GM21528 (cell line): ENCODE results near the gene PHC2.
"Not testable (repeated sequence)": the region's sequence is repeated elsewhere in the genome, so short reads cannot be mapped to it uniquely, and the experiment has no call there.

Experiments used
- ATAC-seq: cut with Tn5 transposase; IDR thresholded peaks from one replicate; pipeline ENCODE4 v1.9.1; 2021; ENCODE audit warnings: mild to moderate bottlenecking, moderate library complexity; ENCODE audit not compliant: unreplicated experiment, low FRiP score

PHC2 gene

GRCh38 chr1:33299461-33300155 lies 131.3 kb downstream of the PHC2 start:
- no peak for ATAC-seq

DNA sequence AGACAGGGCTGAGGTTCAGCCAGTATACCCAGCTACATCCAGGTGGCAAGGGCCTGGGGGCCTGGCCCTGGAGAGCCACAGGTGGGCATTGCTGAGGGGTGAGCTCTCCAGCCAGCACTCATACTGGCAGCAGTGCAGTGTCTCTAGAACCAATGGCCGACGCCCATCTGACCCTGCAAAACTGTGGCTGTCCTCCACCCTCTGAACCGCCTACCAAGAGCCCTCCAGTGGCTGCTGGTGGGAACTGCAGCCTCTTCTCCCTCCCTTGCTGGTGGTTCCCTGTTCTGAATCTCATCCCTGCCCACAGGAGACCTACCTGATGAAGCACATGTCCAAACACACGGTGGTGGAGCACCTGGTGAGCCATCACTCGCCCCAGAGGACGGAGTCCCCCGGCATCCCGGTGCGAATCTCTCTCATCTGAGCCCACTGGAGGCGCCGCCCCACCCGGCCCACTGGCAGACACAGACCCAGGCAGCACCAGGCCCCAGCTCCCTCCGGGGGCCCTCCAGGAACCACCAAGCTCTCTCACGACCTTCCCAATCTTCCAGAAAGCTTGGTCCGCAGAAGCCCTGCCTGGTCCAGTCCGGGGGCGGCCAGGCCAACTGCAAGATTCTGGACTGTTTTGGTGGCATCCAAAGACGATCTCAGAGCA lies 132.1 kb downstream of the PHC2 start:
- ATAC-seq: no peak

DNA sequence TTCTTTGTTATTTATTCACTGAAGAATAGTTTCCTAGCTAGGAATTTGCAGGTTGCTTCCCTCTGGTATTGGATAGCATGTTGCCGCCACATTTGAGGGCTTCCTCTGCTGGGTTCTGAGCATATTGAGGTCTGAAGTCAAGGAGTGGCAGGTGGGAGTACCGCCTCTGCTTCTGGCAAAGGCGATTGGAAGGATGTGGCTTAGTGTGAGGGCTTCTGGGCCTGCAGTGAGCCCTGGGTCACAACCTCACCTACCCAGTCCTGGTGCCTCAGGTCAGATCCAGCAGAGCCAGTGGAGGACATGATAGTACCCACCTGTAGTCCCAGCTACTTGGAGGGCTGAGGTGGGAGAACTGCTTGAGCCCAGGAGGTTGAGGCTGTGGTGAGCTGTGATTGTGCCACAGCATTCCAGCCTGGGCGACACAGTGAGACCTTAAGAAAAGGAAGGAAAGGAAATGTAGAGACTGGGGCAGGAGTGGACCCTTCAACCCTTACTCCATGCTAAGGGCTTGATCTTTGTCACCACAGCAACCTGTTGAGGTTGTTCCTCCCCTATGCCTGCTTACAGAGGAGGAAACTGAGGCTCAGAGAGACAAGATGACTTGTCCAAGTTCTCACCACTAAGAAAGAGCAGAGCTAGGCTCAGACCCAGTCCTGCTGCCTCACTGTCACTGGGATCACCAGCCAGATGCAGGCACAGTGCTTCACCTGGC lies 132.8 kb downstream of the PHC2 start:
- ATAC-seq: no peak

DNA sequence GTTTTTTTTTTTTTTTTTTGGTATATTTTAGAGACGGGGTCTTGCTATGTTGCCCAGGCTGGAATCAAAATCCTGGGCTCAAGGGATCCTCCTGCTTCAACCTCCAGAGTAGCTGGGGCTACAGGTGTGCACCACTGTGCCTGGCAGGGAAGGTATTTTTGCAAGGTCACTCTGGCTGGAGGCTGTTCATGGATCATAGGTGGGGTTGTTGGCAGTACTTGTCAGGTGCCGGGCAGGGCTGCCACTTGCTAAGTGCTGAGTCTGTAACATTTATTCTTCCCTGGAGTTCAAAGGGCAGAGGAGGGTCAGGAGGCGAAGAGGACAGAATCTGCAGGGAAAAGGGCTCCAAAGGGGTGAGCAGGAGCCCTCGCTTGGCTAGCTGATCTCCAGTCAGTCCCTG lies 134.1 kb downstream of the PHC2 start:
- no peak for ATAC-seq

DNA sequence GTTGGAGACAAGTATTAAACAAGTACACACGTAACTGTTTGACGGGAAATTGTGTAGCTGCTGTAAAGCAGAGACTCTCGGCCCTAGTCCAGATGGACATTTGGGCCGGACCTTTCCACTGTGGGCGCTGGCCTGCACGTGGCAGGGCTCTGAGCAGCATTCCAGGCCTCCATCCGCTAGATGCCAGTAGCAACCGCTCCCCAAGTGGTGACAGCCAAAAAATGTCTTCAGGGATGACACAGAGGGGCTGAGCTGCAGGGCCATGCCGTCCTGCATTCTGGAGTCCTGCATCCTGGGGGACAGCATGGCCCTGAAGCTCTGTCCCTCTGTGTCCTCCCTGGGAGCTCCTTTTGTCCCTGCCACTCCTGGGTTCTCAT lies 134.8 kb downstream of the PHC2 start:
- no peak for ATAC-seq

DNA sequence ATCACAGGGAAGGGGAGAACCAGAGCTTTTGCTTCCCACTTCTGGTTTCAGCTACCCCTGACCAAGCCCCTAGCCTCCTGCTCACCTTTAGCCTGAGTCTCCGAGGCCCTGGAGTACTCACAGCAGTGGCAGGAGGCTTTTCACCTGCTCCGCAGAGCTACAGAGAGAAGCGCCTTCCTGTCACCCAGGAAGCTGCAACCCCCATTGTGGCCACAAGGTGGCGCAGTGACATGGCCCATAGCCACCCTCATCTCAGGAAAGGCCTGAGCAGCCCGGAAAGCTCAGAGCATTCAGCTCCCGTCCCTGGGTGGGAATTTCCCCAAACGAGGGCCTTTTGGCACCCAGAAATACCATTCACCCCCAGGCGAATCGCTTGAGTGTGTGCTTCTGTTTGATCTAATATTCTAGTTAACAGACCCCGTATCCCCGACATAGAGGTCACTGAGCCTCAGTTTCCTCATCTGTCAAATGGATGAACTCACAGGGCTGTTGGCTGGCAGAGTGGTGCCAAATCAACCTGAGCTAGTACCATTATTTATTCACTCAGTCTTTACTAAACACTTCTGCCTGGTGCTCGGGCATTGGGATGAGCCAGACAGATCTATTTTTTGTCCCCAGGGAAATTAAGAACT lies 135.3 kb downstream of the PHC2 start:
- no peak for ATAC-seq

DNA sequence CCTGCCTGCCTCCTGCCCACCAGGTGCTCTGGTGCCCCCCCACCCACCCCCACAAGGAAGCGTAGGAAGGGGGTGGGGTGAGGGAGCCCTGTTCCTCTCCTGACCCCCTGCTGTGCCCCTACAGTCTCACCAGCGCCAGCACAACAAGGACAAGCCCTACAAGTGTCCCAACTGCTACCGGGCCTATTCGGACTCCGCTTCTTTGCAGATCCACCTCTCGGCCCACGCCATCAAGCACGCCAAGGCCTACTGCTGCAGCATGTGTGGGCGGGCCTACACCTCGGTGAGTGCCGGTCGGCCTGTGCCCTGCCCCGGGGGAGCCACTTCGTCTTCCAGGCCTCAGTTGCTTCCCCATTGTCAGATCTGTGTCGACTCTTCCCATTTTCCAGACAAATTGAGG lies 135.9 kb downstream of the PHC2 start:
- ATAC-seq: no peak

- no peak for ATAC-seq
Measured at GRCh38 chr1:33294071-33295010, 136.6 kb downstream of the PHC2 start.

GRCh38 chr1:33292726-33293340 lies 138.1 kb downstream of the PHC2 start:
- no peak for ATAC-seq

GRCh38 chr1:33290615-33291014 lies 140.3 kb downstream of the PHC2 start:
- not testable (repeated sequence) for ATAC-seq

DNA sequence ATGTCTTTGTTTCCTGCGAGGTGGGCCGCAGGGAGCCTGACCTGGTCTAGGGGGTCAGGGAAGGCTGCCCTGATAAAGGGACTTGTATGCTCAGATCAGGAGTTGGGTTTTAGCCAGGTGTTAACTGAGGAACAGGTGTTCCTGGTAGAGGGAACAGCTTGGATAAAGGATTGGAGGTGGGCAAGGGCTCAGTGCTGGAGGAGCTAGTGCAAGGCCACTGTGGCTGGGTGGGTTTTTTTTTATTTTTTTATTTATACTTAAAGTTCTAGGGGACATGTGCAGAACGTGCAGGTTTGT lies 141.1 kb downstream of the PHC2 start:
- no peak for ATAC-seq

- ATAC-seq: no peak
Measured at GRCh38 chr1:33288976-33289857, 141.7 kb downstream of the PHC2 start.

GRCh38 chr1:33287317-33287716 lies 143.6 kb downstream of the PHC2 start:
- no peak for ATAC-seq

- no peak for ATAC-seq
Measured at GRCh38 chr1:33286451-33287185, 144.3 kb downstream of the PHC2 start.

DNA sequence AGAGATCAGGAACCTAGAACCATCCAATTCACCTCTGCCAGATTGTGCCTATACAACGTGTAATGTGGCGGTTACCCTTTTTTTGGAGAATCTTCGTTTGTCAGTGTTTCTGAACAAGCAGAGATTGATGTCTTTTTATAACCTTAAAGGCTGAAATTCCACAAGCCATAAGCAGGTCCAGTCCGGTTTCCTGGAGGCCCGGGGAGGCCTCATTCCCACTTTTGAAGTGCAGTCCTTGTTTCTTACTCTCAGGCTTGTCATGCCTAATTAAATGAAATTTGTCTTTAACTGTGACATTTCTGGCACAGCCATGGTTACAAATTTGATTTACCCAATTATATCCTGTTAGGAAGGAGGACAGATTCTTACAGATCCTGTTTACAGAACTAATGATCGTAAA lies 146.8 kb downstream of the PHC2 start:
- no peak for ATAC-seq

DNA sequence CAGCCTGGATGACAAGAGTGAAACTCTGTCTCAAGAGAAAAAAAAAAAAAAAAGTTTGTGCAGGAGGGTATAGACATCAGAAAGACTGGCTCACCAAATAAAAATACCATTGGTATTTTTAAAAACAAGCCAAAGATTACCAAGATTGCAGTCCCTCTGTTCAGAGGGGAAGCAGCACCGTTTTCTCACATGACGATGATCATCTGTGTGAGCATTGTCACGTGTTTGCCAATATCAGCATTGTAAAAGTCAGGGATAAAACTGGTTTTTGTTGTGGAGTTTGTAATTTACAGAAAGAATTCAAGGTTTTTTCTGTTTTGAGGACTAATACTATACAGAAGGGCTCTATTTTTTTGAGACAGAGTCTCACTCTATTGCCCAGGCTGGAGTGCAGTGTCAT lies 148.1 kb downstream of the PHC2 start:
- ATAC-seq: no peak

DNA sequence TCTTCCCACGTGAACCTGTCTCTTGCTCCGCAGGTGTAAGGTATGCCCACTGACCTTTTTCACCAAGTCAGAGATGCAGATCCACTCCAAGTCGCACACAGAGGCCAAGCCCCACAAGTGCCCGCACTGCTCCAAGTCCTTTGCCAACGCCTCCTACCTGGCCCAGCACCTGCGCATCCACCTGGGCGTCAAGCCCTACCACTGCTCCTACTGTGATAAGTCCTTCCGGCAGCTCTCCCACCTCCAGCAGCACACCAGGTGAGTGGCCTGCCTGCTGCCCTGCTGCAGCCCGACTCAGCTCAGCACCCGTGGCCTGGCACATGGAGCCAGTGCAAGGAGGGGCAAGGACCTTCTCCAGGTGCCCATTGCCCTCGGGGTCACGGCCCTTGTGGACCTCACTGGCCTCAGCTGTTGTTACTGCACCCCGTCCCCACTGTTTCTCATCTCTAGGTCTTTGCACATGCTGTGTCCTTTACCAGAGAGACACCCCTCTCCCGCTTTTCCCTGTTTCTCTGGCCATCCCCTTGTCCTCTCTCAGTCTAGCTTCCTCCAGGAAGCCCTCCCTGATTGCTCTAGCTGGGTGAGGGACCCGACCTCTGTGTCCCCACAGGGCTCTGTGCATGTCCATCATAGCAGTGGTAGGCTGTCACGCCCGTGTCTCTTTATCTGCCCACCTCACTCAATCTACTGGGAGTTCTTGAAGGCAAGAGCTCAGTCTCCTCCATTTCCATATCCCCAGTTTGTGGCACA lies 149.2 kb downstream of the PHC2 start:
- ATAC-seq: no peak
